ENCODE measurements around the gene FAM133A. TPM values are rescaled to one million over a fixed set of nuclear protein-coding genes. Genes with fewer than 3 reads are reported as not detected.

The FAM133A gene
- total and polyA plus RNA-seq, 8 donors: 0.18 TPM; not detected in 7

GRCh38 chrX:93760163-93760562, 86.2 kb downstream of the FAM133A start:
- Histone ChIP-seq H3K4me3 (no peak overlapping the region), H3K36me3 (no peaks in the 10 kb centered on the region), H3K9me3 (no peaks in the 10 kb centered on the region), H3K4me1 (no peaks in the 10 kb centered on the region), H3K27ac (no peak overlapping the region), H3K27me3 (no peaks in the 10 kb centered on the region)
- TF ChIP-seq POLR2A (IDR thresholded peaks at IDR 0.05) (no peak), CTCF (IDR thresholded peaks at IDR 0.05) (no peak), POLR2AphosphoS5 (IDR thresholded peaks at IDR 0.05) (no peak), EP300 (IDR thresholded peaks at IDR 0.05) (no peak)
- peak in 1 of 2 donors; percentile 0 for DNase-seq
- intact Hi-C loops (cut with DNase I; ENCODE audit: low total_unique reads): no loop called here
- 78 to 89% (median 86%) methylated on average over 5 of the region's 5 CpGs for whole genome bisulfite sequencing, 5 donors

Other genes with a start within 250 kb of the FAM133A start
- 1 to 10 TPM in 2 of 5 donors, under 1 TPM in 1, not detected in 2; 0.29 to 7.2 (median 3.9) TPM for gene NAP1L3, start 628 bp upstream of the FAM133A start, total RNA-seq
- 1 to 10 TPM in 1 of 3 donors, under 1 TPM in 2; 0.83 to 2.4 (median 0.87) TPM for gene NAP1L3, start 628 bp upstream of the FAM133A start, polyA plus RNA-seq

Measured in stomach (tissue), 9 donors.